DND-41 (cell line): ENCODE measurements around the gene TAF4.

Experiments
- EZH2 ChIP-seq: IDR thresholded peaks from 3 replicates; pipeline ENCODE4 v1.6.1; 2012; ENCODE audit warnings: borderline replicate concordance, low read depth, mild to moderate bottlenecking, moderate library complexity, low read length, inconsistent platforms; ENCODE audit not compliant: severe bottlenecking
- TF ChIP-seq, protein P1 (sequence below): IDR thresholded peaks from 2 replicates; pipeline ENCODE4 v1.5.1; 2012; ENCODE audit warnings: borderline replicate concordance, low read length, moderate library complexity, mild to moderate bottlenecking; ENCODE audit not compliant: poor library complexity, severe bottlenecking; ENCODE audit errors: extremely low read depth

DNA sequence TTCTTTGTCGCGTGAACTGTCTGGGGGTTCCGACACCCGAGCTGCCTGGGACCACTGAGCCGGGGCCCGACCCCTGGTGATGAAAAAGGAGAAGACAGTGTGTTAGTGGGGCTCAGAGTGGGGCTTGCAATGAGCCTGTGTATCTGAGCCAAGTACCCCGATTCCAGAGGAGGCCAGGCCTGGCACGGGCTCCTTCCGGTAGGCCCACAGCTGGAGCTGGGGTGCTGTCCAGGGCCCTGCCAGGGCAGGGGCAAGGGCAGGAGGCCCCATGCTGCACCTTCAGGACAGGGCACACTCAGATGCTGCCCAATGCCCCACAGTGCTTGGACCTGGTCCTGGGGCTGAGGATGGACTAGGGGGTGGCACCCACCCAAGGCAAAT is 89.4 kb downstream of the TAF4 start:
- TF ChIP-seq, protein P1, sequence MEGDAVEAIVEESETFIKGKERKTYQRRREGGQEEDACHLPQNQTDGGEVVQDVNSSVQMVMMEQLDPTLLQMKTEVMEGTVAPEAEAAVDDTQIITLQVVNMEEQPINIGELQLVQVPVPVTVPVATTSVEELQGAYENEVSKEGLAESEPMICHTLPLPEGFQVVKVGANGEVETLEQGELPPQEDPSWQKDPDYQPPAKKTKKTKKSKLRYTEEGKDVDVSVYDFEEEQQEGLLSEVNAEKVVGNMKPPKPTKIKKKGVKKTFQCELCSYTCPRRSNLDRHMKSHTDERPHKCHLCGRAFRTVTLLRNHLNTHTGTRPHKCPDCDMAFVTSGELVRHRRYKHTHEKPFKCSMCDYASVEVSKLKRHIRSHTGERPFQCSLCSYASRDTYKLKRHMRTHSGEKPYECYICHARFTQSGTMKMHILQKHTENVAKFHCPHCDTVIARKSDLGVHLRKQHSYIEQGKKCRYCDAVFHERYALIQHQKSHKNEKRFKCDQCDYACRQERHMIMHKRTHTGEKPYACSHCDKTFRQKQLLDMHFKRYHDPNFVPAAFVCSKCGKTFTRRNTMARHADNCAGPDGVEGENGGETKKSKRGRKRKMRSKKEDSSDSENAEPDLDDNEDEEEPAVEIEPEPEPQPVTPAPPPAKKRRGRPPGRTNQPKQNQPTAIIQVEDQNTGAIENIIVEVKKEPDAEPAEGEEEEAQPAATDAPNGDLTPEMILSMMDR: no peak
- TF ChIP-seq EZH2: no peak
